ENCODE data around the gene H6PD.

H6PD gene

GRCh38 chr1:9194024-9194423 lies 40.5 kb upstream of the H6PD start:
- Histone ChIP-seq H3K9ac (ENCODE audit: low read length) (no peak overlapping the region), H2BK5ac (ENCODE audit: low read depth, low read length, poor library complexity, severe bottlenecking) (no peak overlapping the region), H2BK12ac (ENCODE audit: low read length in 2 of 2) (no peak overlapping the region), H3K23ac (ENCODE audit: low read length in 2 of 2) (no peak overlapping the region), H3K14ac (ENCODE audit: low read length in 2 of 2) (no peak overlapping the region), H3K36me3 (ENCODE audit: control insufficient read depth in 1 of 2, insufficient read depth in 2 of 2, low read depth in 1 of 2, low read length in 2 of 2) (peaks cover 0 to 4% of the 10 kb centered on the region in 2 experiments), H3K79me1 (replicated peaks; ENCODE audit: low read length, poor library complexity, severe bottlenecking) (no peaks in the 10 kb centered on the region), H3K27ac (ENCODE audit: low read length, poor library complexity, severe bottlenecking) (no peak overlapping the region), H3K27me3 (ENCODE audit: control insufficient read depth in 1 of 2, insufficient read depth in 1 of 2, low read length in 2 of 2) (peaks cover 0 to 7% of the 10 kb centered on the region in 2 experiments), H2AK5ac (ENCODE audit: low read length, severe bottlenecking) (no peak overlapping the region), H4K91ac (ENCODE audit: low read length) (no peak overlapping the region), H3K4ac (ENCODE audit: low read depth in 1 of 2, low read length in 2 of 2) (no peak overlapping the region), H3K4me2 (ENCODE audit: low read length, poor library complexity, severe bottlenecking) (no peak overlapping the region), H3K18ac (ENCODE audit: low read depth in 1 of 2, low read length in 2 of 2) (no peak overlapping the region), H2AFZ (ENCODE audit: low read depth, low read length) (no peak overlapping the region), H4K8ac (ENCODE audit: low read length) (no peak overlapping the region), H3K4me1 (ENCODE audit: control insufficient read depth, insufficient read depth, low read depth, low read length) (peaks cover 21% of the 10 kb centered on the region), H2BK15ac (ENCODE audit: low read depth, poor library complexity, severe bottlenecking) (no peak overlapping the region), H3K9me3 (ENCODE audit: control insufficient read depth, low read length) (no peaks in the 10 kb centered on the region), H3K4me3 (ENCODE audit: insufficient read depth in 1 of 2, low read depth in 1 of 2, low read length in 2 of 2) (no peak overlapping the region), H2BK120ac (ENCODE audit: low read depth, low read length) (no peak overlapping the region)
- WGBS, result 68% methylated on average over 4 of the region's 4 CpGs
- DNase-seq, result no peak

GRCh38 chr1:9195651-9196050 lies 38.9 kb upstream of the H6PD start:
- Histone ChIP-seq H3K14ac (ENCODE audit: low read length in 2 of 2) (no peak overlapping the region), H3K9ac (ENCODE audit: low read length) (peak overlapping the region; percentile 87), H3K4me3 (ENCODE audit: insufficient read depth in 1 of 2, low read depth in 1 of 2, low read length in 2 of 2) (peak overlapping the region in 1 of 2 experiments; percentile 79), H3K4me1 (ENCODE audit: control insufficient read depth, insufficient read depth, low read depth, low read length) (peaks cover 26% of the 10 kb centered on the region), H2BK120ac (ENCODE audit: low read depth, low read length) (no peak overlapping the region), H3K36me3 (ENCODE audit: control insufficient read depth in 1 of 2, insufficient read depth in 2 of 2, low read depth in 1 of 2, low read length in 2 of 2) (peaks cover 0 to under 1% of the 10 kb centered on the region in 2 experiments), H4K8ac (ENCODE audit: low read length) (no peak overlapping the region), H3K27ac (ENCODE audit: low read length, poor library complexity, severe bottlenecking) (no peak overlapping the region), H2AK5ac (ENCODE audit: low read length, severe bottlenecking) (no peak overlapping the region), H3K4ac (ENCODE audit: low read depth in 1 of 2, low read length in 2 of 2) (peak overlapping the region in 1 of 2 experiments; percentile 34), H3K23ac (ENCODE audit: low read length in 2 of 2) (no peak overlapping the region), H2BK5ac (ENCODE audit: low read depth, low read length, poor library complexity, severe bottlenecking) (no peak overlapping the region), H2BK12ac (ENCODE audit: low read length in 2 of 2) (no peak overlapping the region), H3K9me3 (ENCODE audit: control insufficient read depth, low read length) (no peaks in the 10 kb centered on the region), H4K91ac (ENCODE audit: low read length) (no peak overlapping the region), H3K18ac (ENCODE audit: low read depth in 1 of 2, low read length in 2 of 2) (peak overlapping the region in 1 of 2 experiments; percentile 26), H3K27me3 (ENCODE audit: control insufficient read depth in 1 of 2, insufficient read depth in 1 of 2, low read length in 2 of 2) (peaks cover 0 to 11% of the 10 kb centered on the region in 2 experiments), H3K4me2 (ENCODE audit: low read length, poor library complexity, severe bottlenecking) (no peak overlapping the region), H3K79me1 (replicated peaks; ENCODE audit: low read length, poor library complexity, severe bottlenecking) (no peaks in the 10 kb centered on the region), H2BK15ac (ENCODE audit: low read depth, poor library complexity, severe bottlenecking) (no peak overlapping the region), H2AFZ (ENCODE audit: low read depth, low read length) (no peak overlapping the region)
- 90% methylated on average over 8 of the region's 8 CpGs for WGBS
- DNase-seq, result no peak

GRCh38 chr1:9196129-9197040 lies 38.2 kb upstream of the H6PD start:
- peak overlapping the region; percentile 89 for H4K8ac ChIP-seq (ENCODE audit: low read length)
- WGBS, result 23% methylated on average over 30 of the region's 31 CpGs
- H2BK15ac ChIP-seq (ENCODE audit: low read depth, poor library complexity, severe bottlenecking), result no peak overlapping the region
- peak overlapping the region in 1 of 2 experiments; percentile 42 for H3K4ac ChIP-seq (ENCODE audit: low read depth in 1 of 2, low read length in 2 of 2)
- H3K27me3 ChIP-seq (ENCODE audit: control insufficient read depth in 1 of 2, insufficient read depth in 1 of 2, low read length in 2 of 2), result peaks cover 0 to 11% of the 10 kb centered on the region in 2 experiments
- H3K36me3 ChIP-seq (ENCODE audit: control insufficient read depth in 1 of 2, insufficient read depth in 2 of 2, low read depth in 1 of 2, low read length in 2 of 2), result no peaks in the 10 kb centered on the region
- peaks cover 31% of the 10 kb centered on the region for H3K4me1 ChIP-seq (ENCODE audit: control insufficient read depth, insufficient read depth, low read depth, low read length)
- H2AK5ac ChIP-seq (ENCODE audit: low read length, severe bottlenecking), result no peak overlapping the region
- no peak overlapping the region for H2AFZ ChIP-seq (ENCODE audit: low read depth, low read length)
- H3K4me2 ChIP-seq (ENCODE audit: low read length, poor library complexity, severe bottlenecking), result peak overlapping the region; percentile 1
- no peaks in the 10 kb centered on the region for H3K79me1 ChIP-seq (replicated peaks; ENCODE audit: low read length, poor library complexity, severe bottlenecking)
- DNase-seq, result peak; percentile 96
- H3K18ac ChIP-seq (ENCODE audit: low read depth in 1 of 2, low read length in 2 of 2), result peak overlapping the region; percentile 26 to 76
- no peak overlapping the region for H2BK120ac ChIP-seq (ENCODE audit: low read depth, low read length)
- no peaks in the 10 kb centered on the region for H3K9me3 ChIP-seq (ENCODE audit: control insufficient read depth, low read length)
- H3K27ac ChIP-seq (ENCODE audit: low read length, poor library complexity, severe bottlenecking), result no peak overlapping the region
- H2BK5ac ChIP-seq (ENCODE audit: low read depth, low read length, poor library complexity, severe bottlenecking), result no peak overlapping the region
- H4K91ac ChIP-seq (ENCODE audit: low read length), result peak overlapping the region; percentile 23
- peak overlapping the region; percentile 87 for H3K9ac ChIP-seq (ENCODE audit: low read length)
- peak overlapping the region in 1 of 2 experiments; percentile 90 for H3K14ac ChIP-seq (ENCODE audit: low read length in 2 of 2)
- H3K4me3 ChIP-seq (ENCODE audit: insufficient read depth in 1 of 2, low read depth in 1 of 2, low read length in 2 of 2), result peak overlapping the region in 1 of 2 experiments; percentile 79
- peak overlapping the region in 1 of 2 experiments; percentile 89 for H2BK12ac ChIP-seq (ENCODE audit: low read length in 2 of 2)
- H3K23ac ChIP-seq (ENCODE audit: low read length in 2 of 2), result peak overlapping the region in 1 of 2 experiments; percentile 34
